NCI-H1105 treated with DMSO at 0.1 percent for 48 hours (cell line): ENCODE data around the gene COL23A1.
"Not testable (repeated sequence)": the region's sequence is repeated elsewhere in the genome, so short reads cannot be mapped to it uniquely, and the experiment has no call there.

ENCODE experiments used
- DNase-seq: peaks from one replicate; lab custom pipeline; 2025; lab: John Stamatoyannopoulos, UW

Gene COL23A1

GRCh38 chr5:178322736-178323540 is 267.3 kb downstream of the COL23A1 start:
- DNase-seq, result no peak

GRCh38 chr5:178320281-178320855 is 269.8 kb downstream of the COL23A1 start:
- DNase-seq, result no peak

- no peak for DNase-seq
These were observed 270.6 kb downstream of the COL23A1 start for GRCh38 chr5:178319541-178320041.

- DNase-seq, result no peak
These were observed 271.3 kb downstream of the COL23A1 start for GRCh38 chr5:178318893-178319292.

- no peak for DNase-seq
These were observed 271.8 kb downstream of the COL23A1 start for GRCh38 chr5:178318382-178318781.

- DNase-seq, result not testable (repeated sequence)
These were observed 272.5 kb downstream of the COL23A1 start for GRCh38 chr5:178317727-178318126.

- DNase-seq, result no peak
These were observed 275.0 kb downstream of the COL23A1 start for GRCh38 chr5:178314961-178315820.

- DNase-seq, result no peak
These were observed 276.0 kb downstream of the COL23A1 start for GRCh38 chr5:178314061-178314660.

GRCh38 chr5:178313316-178313715 is 276.9 kb downstream of the COL23A1 start:
- no peak for DNase-seq

GRCh38 chr5:178312880-178313282 is 277.3 kb downstream of the COL23A1 start:
- no peak for DNase-seq

- DNase-seq, result no peak
These were observed 279.9 kb downstream of the COL23A1 start for GRCh38 chr5:178310130-178310865.

GRCh38 chr5:178309271-178310013 is 280.8 kb downstream of the COL23A1 start:
- no peak for DNase-seq

GRCh38 chr5:178308541-178309092 is 281.6 kb downstream of the COL23A1 start:
- no peak for DNase-seq

GRCh38 chr5:178307267-178308045 is 282.7 kb downstream of the COL23A1 start:
- no peak for DNase-seq

- no peak for DNase-seq
These were observed 283.6 kb downstream of the COL23A1 start for GRCh38 chr5:178306430-178307225.

- no peak for DNase-seq
These were observed 284.4 kb downstream of the COL23A1 start for GRCh38 chr5:178305801-178306200.

- no peak for DNase-seq
These were observed 285.2 kb downstream of the COL23A1 start for GRCh38 chr5:178304761-178305645.

- DNase-seq, result no peak
These were observed 286.2 kb downstream of the COL23A1 start for GRCh38 chr5:178304016-178304415.
